Measurements from ENCODE around the gene A2ML1.
"Not testable (repeated sequence)": the region's sequence is repeated elsewhere in the genome, so short reads cannot be mapped to it uniquely, and the experiment has no call there.

A2ML1 gene

GRCh38 chr12:8917751-8918150, 95.3 kb downstream of the A2ML1 start:
- Histone ChIP-seq H3K9me3 (replicated peaks in 1 of 11) (no peaks in the 10 kb centered on the region), H4K20me1 (peaks cover 0 to 4% (median 0%) of the 10 kb centered on the region in 11 experiments; a peak in 3 of 22 replicates), H3K36me3 (peaks cover 42 to 57% (median 47%) of the 10 kb centered on the region in 11 experiments), H3K9ac (no peak overlapping the region), H3K27ac (no peak overlapping the region), H3K4me3 (no peak overlapping the region), H3K4me2 (peak overlapping the region in 2 of 11 experiments; percentile 42 to 98; a peak in 3 of 22 replicates), H3K27me3 (no peaks in the 10 kb centered on the region), H3K4me1 (peaks cover 25 to 53% (median 30%) of the 10 kb centered on the region in 10 experiments)
- TF ChIP-seq Cebpa-rat (IDR thresholded peaks at IDR 0.05) = no peak

GRCh38 chr12:8919643-8920042, 97.2 kb downstream of the A2ML1 start:
- Histone ChIP-seq H3K4me1 (peaks cover 13 to 41% (median 18%) of the 10 kb centered on the region in 10 experiments), H3K36me3 (peaks cover 54 to 75% (median 63%) of the 10 kb centered on the region in 11 experiments)
- H3K27ac ChIP-seq; H3K9ac ChIP-seq; H3K4me2 ChIP-seq; H3K9me3 ChIP-seq (replicated peaks in 1 of 11); H3K27me3 ChIP-seq; H3K4me3 ChIP-seq; H4K20me1 ChIP-seq: not testable (repeated sequence)

DNA sequence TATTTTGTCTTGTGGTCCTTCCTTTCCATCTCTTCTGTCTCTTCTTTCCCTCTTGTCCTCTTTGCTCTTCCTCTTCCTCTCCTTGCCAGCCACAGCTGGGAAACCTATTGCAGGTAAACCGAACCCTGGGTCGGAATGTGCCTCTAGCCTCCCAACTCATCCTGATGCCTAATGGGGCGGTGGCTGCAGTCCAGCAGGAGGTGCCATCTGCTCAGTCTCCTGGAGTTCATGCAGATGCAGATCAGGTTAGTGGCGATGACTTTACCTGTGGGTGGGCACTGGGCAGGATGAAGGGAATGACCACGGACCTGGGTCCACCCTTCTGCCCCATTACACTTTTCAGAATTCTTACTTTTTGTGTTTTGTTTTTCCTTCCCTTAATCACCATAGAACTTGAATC, 100.1 kb downstream of the A2ML1 start:
- Histone ChIP-seq H3K9me3 (replicated peaks in 1 of 11) (no peaks in the 10 kb centered on the region), H4K20me1 (no peaks in the 10 kb centered on the region; a peak in 1 of 22 replicates), H3K27me3 (no peaks in the 10 kb centered on the region), H3K9ac (no peak overlapping the region), H3K4me1 (peaks cover 0 to 17% (median 0%) of the 10 kb centered on the region in 10 experiments; a peak in 5 of 20 replicates), H3K36me3 (peaks cover 58 to 98% (median 81%) of the 10 kb centered on the region in 11 experiments), H3K4me2 (no peak overlapping the region), H3K27ac (no peak overlapping the region), H3K4me3 (no peak overlapping the region)
- no peak for TF ChIP-seq Cebpa-rat (IDR thresholded peaks at IDR 0.05)
